Astrocyte (in vitro differentiated cells and primary cell): Measurements from ENCODE around the gene CEACAM20.

Experiments
- CTCF ChIP-seq: IDR thresholded peaks from 2 replicates; pipeline ENCODE4 v1.5.1; 2011; ENCODE audit warnings: low read depth, mild to moderate bottlenecking, inconsistent platforms, low read length, moderate library complexity; ENCODE audit not compliant: insufficient read depth
- EZH2 ChIP-seq: IDR thresholded peaks from 2 replicates; pipeline ENCODE4 v1.6.1; 2012; ENCODE audit warnings: mild to moderate bottlenecking, low read length, inconsistent platforms; ENCODE audit not compliant: insufficient read depth

GRCh38 chr19:44551850-44552249 is 22.4 kb upstream of the CEACAM20 start:
- TF ChIP-seq CTCF (no peak), EZH2 (no peak)
